Astrocyte of the cerebellum (primary cell): Measurements from ENCODE around the gene NUP58.
A peak's percentile ranks its signal among the peaks of the same experiment; 100 is the strongest.
"Not testable (repeated sequence)": the region's sequence is repeated elsewhere in the genome, so short reads cannot be mapped to it uniquely, and the experiment has no call there.

Experiments used
- DNase-seq: peaks from one replicate; pipeline ENCODE4 v3.0.0-alpha.2; 2011; ENCODE audit warnings: low read depth
- H3K4me3 ChIP-seq: 2 replicates; pipeline ENCODE4 v1.5.1; 2011; ENCODE audit warnings: mild to moderate bottlenecking, low read depth, low read length, moderate library complexity
- in situ Hi-C: cut with HindIII; loops from 2 replicates; pipeline ENCODE4 v1.10.0; 2017; ENCODE audit warnings: low sequenced_read_pairs
- TF ChIP-seq, protein P1 (sequence below): IDR thresholded peaks from 2 replicates; pipeline ENCODE4 v1.5.1; 2012; ENCODE audit warnings: low read length, low read depth, moderate library complexity, mild to moderate bottlenecking; ENCODE audit errors: missing control alignments

NUP58 gene

DNA sequence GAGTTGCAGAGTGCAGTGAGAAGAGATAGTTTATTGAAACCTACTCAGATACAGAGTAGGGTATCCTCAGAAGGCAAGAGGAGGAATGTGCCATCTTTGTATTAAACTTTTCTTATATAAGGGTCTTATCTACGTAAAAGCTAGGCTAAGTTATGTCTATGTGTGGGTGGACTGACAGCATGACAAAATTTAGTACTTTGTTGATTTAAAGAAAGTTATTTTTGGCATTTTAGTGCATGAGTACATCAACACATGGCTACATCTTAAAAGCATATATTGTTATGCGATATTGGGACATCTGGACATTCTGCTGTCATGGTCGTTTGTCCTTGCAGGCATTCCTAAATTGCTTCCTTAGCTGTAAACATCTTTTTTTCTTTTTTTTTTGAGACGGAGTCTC is 51.4 kb downstream of the NUP58 start:
- no peak overlapping the region for H3K4me3 ChIP-seq
- TF ChIP-seq, protein P1, sequence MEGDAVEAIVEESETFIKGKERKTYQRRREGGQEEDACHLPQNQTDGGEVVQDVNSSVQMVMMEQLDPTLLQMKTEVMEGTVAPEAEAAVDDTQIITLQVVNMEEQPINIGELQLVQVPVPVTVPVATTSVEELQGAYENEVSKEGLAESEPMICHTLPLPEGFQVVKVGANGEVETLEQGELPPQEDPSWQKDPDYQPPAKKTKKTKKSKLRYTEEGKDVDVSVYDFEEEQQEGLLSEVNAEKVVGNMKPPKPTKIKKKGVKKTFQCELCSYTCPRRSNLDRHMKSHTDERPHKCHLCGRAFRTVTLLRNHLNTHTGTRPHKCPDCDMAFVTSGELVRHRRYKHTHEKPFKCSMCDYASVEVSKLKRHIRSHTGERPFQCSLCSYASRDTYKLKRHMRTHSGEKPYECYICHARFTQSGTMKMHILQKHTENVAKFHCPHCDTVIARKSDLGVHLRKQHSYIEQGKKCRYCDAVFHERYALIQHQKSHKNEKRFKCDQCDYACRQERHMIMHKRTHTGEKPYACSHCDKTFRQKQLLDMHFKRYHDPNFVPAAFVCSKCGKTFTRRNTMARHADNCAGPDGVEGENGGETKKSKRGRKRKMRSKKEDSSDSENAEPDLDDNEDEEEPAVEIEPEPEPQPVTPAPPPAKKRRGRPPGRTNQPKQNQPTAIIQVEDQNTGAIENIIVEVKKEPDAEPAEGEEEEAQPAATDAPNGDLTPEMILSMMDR = no peak
- in situ Hi-C loops = no loop called here
- no peak for DNase-seq

- no peak overlapping the region for H3K4me3 ChIP-seq
- in situ Hi-C loops = no loop called here
- TF ChIP-seq, protein P1 = no peak
- no peak for DNase-seq
Measured at GRCh38 chr13:25353344-25353743, 51.9 kb downstream of the NUP58 start.

DNA sequence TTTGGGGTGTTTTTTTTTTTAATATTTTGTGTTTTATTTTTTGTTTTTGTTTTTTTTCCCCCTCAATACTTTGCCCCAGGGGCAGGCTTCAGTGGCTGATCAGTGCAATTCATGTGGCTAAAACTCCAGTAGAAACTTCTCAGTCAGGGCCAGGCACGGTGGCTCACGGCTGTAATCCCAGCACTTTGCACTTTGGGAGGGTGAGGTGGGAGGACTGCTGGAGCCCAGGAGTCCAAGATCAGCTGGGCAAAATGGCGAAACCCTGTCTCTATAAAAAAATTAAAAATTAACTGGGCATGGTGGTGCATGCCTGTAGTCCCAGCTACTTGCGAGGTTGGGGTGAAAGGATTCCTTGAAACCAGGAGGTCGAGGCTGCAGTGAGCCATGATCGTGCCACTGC is 53.0 kb downstream of the NUP58 start:
- H3K4me3 ChIP-seq = no peak overlapping the region
- no peak for DNase-seq
- TF ChIP-seq, protein P1 = no peak
- in situ Hi-C loops = no loop called here

- H3K4me3 ChIP-seq, DNase-seq, in situ Hi-C loops: not testable (repeated sequence)
Measured at GRCh38 chr13:25360443-25360842, 59.0 kb downstream of the NUP58 start.

DNA sequence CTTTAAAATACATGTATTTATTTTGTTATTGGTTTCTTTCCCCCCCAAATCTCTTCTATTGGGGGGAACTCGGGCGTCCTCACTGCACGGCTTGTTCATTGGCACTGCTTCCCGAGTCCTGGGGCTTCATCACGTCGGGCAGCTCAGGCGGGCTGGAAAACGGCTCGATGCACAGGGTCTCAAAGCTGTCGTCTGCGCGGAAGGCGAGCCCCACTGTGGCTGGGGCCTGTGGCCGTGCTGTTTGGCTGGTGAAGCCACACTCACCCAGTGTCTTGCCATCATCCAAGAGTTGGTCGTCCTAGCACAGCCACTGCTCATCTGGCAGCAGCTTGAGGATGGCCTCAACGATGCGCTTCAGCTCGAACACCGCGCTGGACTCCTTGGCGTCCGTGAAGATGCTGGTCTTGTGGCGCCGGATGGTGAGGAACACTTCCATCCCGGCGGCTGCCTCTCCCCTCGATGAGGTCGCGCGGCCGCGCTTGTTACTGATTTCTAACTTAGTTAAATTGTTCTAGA is 64.4 kb downstream of the NUP58 start:
- in situ Hi-C loops = no loop called here
- DNase-seq = no peak
- TF ChIP-seq, protein P1 = no peak
- no peak overlapping the region for H3K4me3 ChIP-seq

- TF ChIP-seq, protein P1 = no peak
- DNase-seq = no peak
- H3K4me3 ChIP-seq = peak overlapping the region; percentile 33
- in situ Hi-C loops = no loop called here
Measured at GRCh38 chr13:25371158-25371874, 69.9 kb downstream of the NUP58 start.

DNA sequence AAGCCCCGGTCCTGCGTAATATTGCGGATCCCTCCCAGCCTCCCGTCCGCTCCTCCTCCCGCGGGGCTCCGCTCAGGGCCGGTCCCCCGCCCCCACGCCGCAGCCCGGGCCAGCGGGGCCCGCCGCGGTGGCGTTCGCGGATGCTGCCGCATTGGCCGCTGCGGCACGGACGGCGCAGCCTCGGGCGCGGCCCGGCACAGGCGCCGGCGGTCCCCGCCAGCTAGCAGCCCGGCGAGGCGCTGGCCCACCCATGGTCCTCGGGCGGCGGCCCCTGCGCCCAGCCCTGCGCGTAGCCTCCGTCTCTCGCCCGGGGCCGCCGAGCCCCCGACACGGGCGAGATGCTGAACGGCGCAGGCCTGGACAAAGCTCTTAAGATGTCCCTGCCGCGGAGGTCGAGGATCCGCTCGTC is 70.5 kb downstream of the NUP58 start, which contains the start of gene ATP8A2:
Gene ATP8A2 (plus strand): TSS at position 100 of the 409 bp plus-strand sequence. CDS start 239 bp downstream, at position 339.
- peak within 1 kb of the TSS; percentile 33 for H3K4me3 ChIP-seq
- TF ChIP-seq, protein P1 = no peak
- DNase-seq = no peak
- in situ Hi-C loops = no loop called here
